Gastroesophageal sphincter (tissue), 3 donors: ENCODE measurements around the gene PKD2L2.

Experiments used
- CTCF ChIP-seq, 4 experiments: fragments of 200-600 bp in 2 of 4; fragments of 450-650 bp in 2 of 4; sonication (generic) in 1 of 4; IDR thresholded peaks; one replicate each; pipeline ENCODE4 v1.5.1; 2017 to 2019; ENCODE audit warnings: antibody characterized with exemption in 4 of 4, mild to moderate bottlenecking in 2 of 4, moderate library complexity in 2 of 4
- EP300 ChIP-seq: sonication (generic); formaldehyde crosslinking; IDR thresholded peaks from one replicate; pipeline ENCODE4 v1.6.1; 2017; ENCODE audit warnings: antibody characterized with exemption, mild to moderate bottlenecking
- POLR2A ChIP-seq, 2 donors: fragments of 450-650 bp; IDR thresholded peaks; one replicate each; pipeline ENCODE4 v1.6.1; 2017; ENCODE audit warnings: antibody characterized with exemption in 2 of 2, mild to moderate bottlenecking in 2 of 2, moderate library complexity in 1 of 2

- TF ChIP-seq POLR2A (IDR thresholded peaks at IDR 0.05): no peak
- no peak for TF ChIP-seq CTCF (IDR thresholded peaks at IDR 0.05)
- no peak for TF ChIP-seq EP300
Measured at GRCh38 chr5:137901011-137901817, 12.0 kb downstream of the PKD2L2 start.
